Kidney epithelial cell (primary cell): ENCODE measurements around the gene CSNK1G2. TPM values are rescaled to one million over a fixed set of nuclear protein-coding genes. Genes with fewer than 3 reads are reported as not detected.

Experiments
- DNase-seq: peaks from one replicate; pipeline ENCODE4 v3.0.0-alpha.2; 2010; ENCODE audit warnings: low read depth
- H3K27me3 ChIP-seq: 2 replicates; pipeline ENCODE4 v1.6.0; 2011; ENCODE audit warnings: low read length; ENCODE audit not compliant: control insufficient read depth, insufficient read depth
- H3K36me3 ChIP-seq: 2 replicates; pipeline ENCODE4 v1.5.1; 2011; ENCODE audit warnings: low read length; ENCODE audit not compliant: control insufficient read depth, insufficient read depth
- H3K4me3 ChIP-seq: 2 replicates; pipeline ENCODE4 v1.5.1; 2011; ENCODE audit warnings: low read depth, mild to moderate bottlenecking, control low read depth, low read length
- CTCF ChIP-seq: IDR thresholded peaks from 2 replicates; pipeline ENCODE4 v1.5.1; 2011; ENCODE audit warnings: mild to moderate bottlenecking, moderate library complexity, low read length, control low read depth, inconsistent platforms; ENCODE audit not compliant: insufficient read depth, poor library complexity, severe bottlenecking
- total RNA-seq: library from RNA; depleted of rRNA; stranded (reverse); fragments of >200 nt; gene quantifications from 2 replicates; pipeline ENCODE4 v1.2.3, GENCODE V29; 2015

CSNK1G2 gene
- total RNA-seq, 1 donor from 2014 or later: 105 TPM

- no peak for DNase-seq
- Histone ChIP-seq H3K36me3 (no peaks in the 10 kb centered on the region), H3K4me3 (no peak overlapping the region), H3K27me3 (no peaks in the 10 kb centered on the region)
- no peak for TF ChIP-seq CTCF
These were observed 36.2 kb upstream of the CSNK1G2 start for GRCh38 chr19:1904860-1905109.

- Histone ChIP-seq H3K36me3 (no peaks in the 10 kb centered on the region), H3K27me3 (no peaks in the 10 kb centered on the region), H3K4me3 (peak within 1 kb of the TSS; percentile 75)
- DNase-seq: peak; percentile 94
- no peak for TF ChIP-seq CTCF
These were observed 35.7 kb upstream of the CSNK1G2 start, which contains the start of the genes ADAT3 and SCAMP4 for GRCh38 chr19:1905110-1905862. Gene ADAT3 (plus strand): TSS chr19:1905399. CDS start chr19:1912048, 6,649 bp downstream. Gene SCAMP4 (plus strand): TSS chr19:1905399. CDS start chr19:1915020, 9,621 bp downstream.

GRCh38 chr19:1905863-1906375, 35.1 kb upstream of the CSNK1G2 start:
- no peaks in the 10 kb centered on the region for H3K27me3 ChIP-seq
- TF ChIP-seq CTCF: no peak
- no peak for DNase-seq
- no peaks in the 10 kb centered on the region for H3K36me3 ChIP-seq
- peak overlapping the region; percentile 75 for H3K4me3 ChIP-seq

- Histone ChIP-seq H3K4me3 (no peak overlapping the region), H3K36me3 (no peaks in the 10 kb centered on the region), H3K27me3 (no peaks in the 10 kb centered on the region)
- no peak for DNase-seq
- no peak for TF ChIP-seq CTCF
These were observed 33.9 kb upstream of the CSNK1G2 start for GRCh38 chr19:1906985-1907562.

- no peak for TF ChIP-seq CTCF
- H3K27me3 ChIP-seq: no peaks in the 10 kb centered on the region
- DNase-seq: no peak
- H3K4me3 ChIP-seq: peak overlapping the region; percentile 29
- H3K36me3 ChIP-seq: no peaks in the 10 kb centered on the region
These were observed 33.2 kb upstream of the CSNK1G2 start for GRCh38 chr19:1907563-1908363.
